Mesenchymal stem cell (in vitro differentiated cells and primary cell): ENCODE data around the gene SBNO2.

Source experiments
- DNase-seq: peaks from one replicate; pipeline ENCODE4 v3.0.0-alpha.2; 2013
- H2AFZ ChIP-seq: one replicate; pipeline ENCODE4 v1.6.1; 2013; ENCODE audit warnings: low read depth, mild to moderate bottlenecking, control low read depth, inconsistent platforms, low read length, moderate library complexity
- H2AK5ac ChIP-seq: 2 replicates; pipeline ENCODE4 v1.6.1; 2013; ENCODE audit warnings: low read length, moderate library complexity, mild to moderate bottlenecking, inconsistent platforms; ENCODE audit not compliant: severe bottlenecking
- H2BK120ac ChIP-seq: one replicate; pipeline ENCODE4 v1.6.1; 2013; ENCODE audit warnings: low read depth, mild to moderate bottlenecking, inconsistent platforms, low read length, moderate library complexity
- H2BK12ac ChIP-seq, 2 experiments: one replicate each; pipeline ENCODE4 v1.6.1; 2013; ENCODE audit warnings: inconsistent platforms in 2 of 2, low read length in 2 of 2, mild to moderate bottlenecking in 2 of 2, moderate library complexity in 2 of 2, control low read depth in 1 of 2
- H2BK15ac ChIP-seq: one replicate; pipeline ENCODE4 v1.6.1; 2013; ENCODE audit warnings: mild to moderate bottlenecking, low read depth, inconsistent platforms; ENCODE audit not compliant: poor library complexity, severe bottlenecking
- H2BK5ac ChIP-seq: 2 replicates; pipeline ENCODE4 v1.6.1; 2013; ENCODE audit warnings: low read depth, mild to moderate bottlenecking, low read length, control low read depth, inconsistent platforms; ENCODE audit not compliant: poor library complexity, severe bottlenecking
- H3K14ac ChIP-seq, 2 experiments: one replicate each; pipeline ENCODE4 v1.6.1; 2013; ENCODE audit warnings: inconsistent platforms in 2 of 2, low read length in 2 of 2, control low read depth in 1 of 2, mild to moderate bottlenecking in 1 of 2, moderate library complexity in 1 of 2
- H3K18ac ChIP-seq, 2 experiments: one replicate each; pipeline ENCODE4 v1.6.1; 2013; ENCODE audit warnings: inconsistent platforms in 2 of 2, low read length in 2 of 2, control low read depth in 1 of 2, low read depth in 1 of 2, mild to moderate bottlenecking in 1 of 2
- H3K23ac ChIP-seq, 2 experiments: one replicate each; pipeline ENCODE4 v1.6.1; 2013; ENCODE audit warnings: inconsistent platforms in 2 of 2, low read length in 2 of 2, mild to moderate bottlenecking in 2 of 2, moderate library complexity in 2 of 2, control low read depth in 1 of 2
- H3K27ac ChIP-seq: 2 replicates; pipeline ENCODE4 v1.5.1; 2013; ENCODE audit warnings: mild to moderate bottlenecking, moderate library complexity, low read length, control low read depth, inconsistent platforms; ENCODE audit not compliant: poor library complexity, severe bottlenecking
- H3K27me3 ChIP-seq, 2 experiments: 2 replicates each; pipeline versions ENCODE4 v1.6.1 to v1.7.0; 2013; ENCODE audit warnings: low read length in 2 of 2, mild to moderate bottlenecking in 2 of 2, moderate library complexity in 2 of 2, control low read depth in 1 of 2, inconsistent platforms in 1 of 2; ENCODE audit not compliant: control insufficient read depth in 1 of 2, insufficient read depth in 1 of 2
- H3K36me3 ChIP-seq, 2 experiments: 2 replicates each; pipeline versions ENCODE4 v1.6.1 to v1.7.0; 2013; ENCODE audit warnings: low read length in 2 of 2, control low read depth in 1 of 2, inconsistent platforms in 1 of 2, low read depth in 1 of 2, mild to moderate bottlenecking in 1 of 2; ENCODE audit not compliant: insufficient read depth in 2 of 2, control insufficient read depth in 1 of 2
- H3K4ac ChIP-seq, 2 experiments: one replicate each; pipeline ENCODE4 v1.6.1; 2013; ENCODE audit warnings: inconsistent platforms in 2 of 2, low read length in 2 of 2, mild to moderate bottlenecking in 2 of 2, moderate library complexity in 2 of 2, control low read depth in 1 of 2, low read depth in 1 of 2
- H3K4me1 ChIP-seq: 2 replicates; pipeline ENCODE4 v1.6.1; 2013; ENCODE audit warnings: low read depth, low read length, control low read depth; ENCODE audit not compliant: control insufficient read depth, insufficient read depth
- H3K4me2 ChIP-seq: 2 replicates; pipeline ENCODE4 v1.6.1; 2013; ENCODE audit warnings: low read length, mild to moderate bottlenecking, inconsistent platforms; ENCODE audit not compliant: poor library complexity, severe bottlenecking
- H3K4me3 ChIP-seq, 2 experiments: 2 replicates each; pipeline versions ENCODE4 v1.5.1 to v1.7.0; 2013; ENCODE audit warnings: low read length in 2 of 2, mild to moderate bottlenecking in 2 of 2, control low read depth in 1 of 2, low read depth in 1 of 2; ENCODE audit not compliant: insufficient read depth in 1 of 2
- H3K79me1 ChIP-seq: replicated peaks from 2 replicates; pipeline ENCODE4 v1.6.1; 2013; ENCODE audit warnings: mild to moderate bottlenecking, control low read depth, low read length, inconsistent platforms; ENCODE audit not compliant: poor library complexity, severe bottlenecking
- H3K9ac ChIP-seq: 2 replicates; pipeline ENCODE4 v1.7.0; 2013; ENCODE audit warnings: mild to moderate bottlenecking, low read length, moderate library complexity
- H3K9me3 ChIP-seq: 2 replicates; pipeline ENCODE4 v1.7.0; 2013; ENCODE audit warnings: mild to moderate bottlenecking, low read length; ENCODE audit not compliant: control insufficient read depth
- H4K8ac ChIP-seq: one replicate; pipeline ENCODE4 v1.6.1; 2013; ENCODE audit warnings: inconsistent platforms, mild to moderate bottlenecking, low read length, moderate library complexity
- H4K91ac ChIP-seq: one replicate; pipeline ENCODE4 v1.6.1; 2013; ENCODE audit warnings: mild to moderate bottlenecking, low read length, inconsistent platforms
- WGBS: methylation state at CpG from one replicate; pipeline ENCODE4 v1.1.7; 2013; ENCODE audit warnings: mixed read lengths; 5-methylcytosine and 5-hydroxymethylcytosine counted together

Gene SBNO2

DNA sequence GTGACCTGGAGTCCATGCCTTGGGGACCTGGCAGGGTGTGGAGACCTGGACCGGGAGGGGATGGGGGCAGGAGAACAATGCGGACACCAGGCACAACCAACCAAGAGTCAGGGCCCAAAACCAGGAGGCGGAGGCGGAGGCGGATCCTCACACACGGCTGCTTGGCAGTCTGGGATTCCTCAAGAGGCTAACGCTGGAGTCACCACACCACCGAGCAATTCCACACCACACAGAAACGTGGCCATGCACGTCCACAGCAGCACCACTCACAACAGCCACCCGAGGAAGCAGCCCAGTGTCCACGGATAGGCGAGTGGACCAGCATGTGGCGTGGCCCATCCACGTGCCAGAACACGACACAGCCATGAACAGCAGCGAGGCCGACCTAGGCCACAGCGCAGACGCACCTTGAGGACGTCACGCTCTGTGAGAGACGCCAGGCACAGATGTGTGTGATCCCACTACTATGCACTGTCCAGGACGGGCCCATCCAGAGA is 17.7 kb downstream of the SBNO2 start:
- Histone ChIP-seq H3K4me3 (peak overlapping the region in 1 of 2 experiments; percentile 71), H4K91ac (peak overlapping the region; percentile 98), H3K4me2 (no peak overlapping the region), H3K14ac (no peak overlapping the region), H2BK15ac (peak overlapping the region; percentile 39), H3K18ac (peak overlapping the region; percentile 3 to 99), H3K27me3 (no peaks in the 10 kb centered on the region), H3K79me1 (peaks cover 22% of the 10 kb centered on the region), H3K27ac (no peak overlapping the region), H2BK120ac (no peak overlapping the region), H3K4me1 (peaks cover 32% of the 10 kb centered on the region), H2BK12ac (peak overlapping the region; percentile 15 to 99), H2BK5ac (no peak overlapping the region), H3K36me3 (peaks cover 20 to 77% of the 10 kb centered on the region in 2 experiments), H4K8ac (peak overlapping the region; percentile 41), H2AFZ (no peak overlapping the region), H2AK5ac (no peak overlapping the region), H3K9me3 (no peaks in the 10 kb centered on the region), H3K23ac (no peak overlapping the region), H3K9ac (peak overlapping the region; percentile 84), H3K4ac (peak overlapping the region; percentile 97 to 99)
- no peak for DNase-seq
- 91% methylated on average over 24 of the region's 24 CpGs for WGBS

DNA sequence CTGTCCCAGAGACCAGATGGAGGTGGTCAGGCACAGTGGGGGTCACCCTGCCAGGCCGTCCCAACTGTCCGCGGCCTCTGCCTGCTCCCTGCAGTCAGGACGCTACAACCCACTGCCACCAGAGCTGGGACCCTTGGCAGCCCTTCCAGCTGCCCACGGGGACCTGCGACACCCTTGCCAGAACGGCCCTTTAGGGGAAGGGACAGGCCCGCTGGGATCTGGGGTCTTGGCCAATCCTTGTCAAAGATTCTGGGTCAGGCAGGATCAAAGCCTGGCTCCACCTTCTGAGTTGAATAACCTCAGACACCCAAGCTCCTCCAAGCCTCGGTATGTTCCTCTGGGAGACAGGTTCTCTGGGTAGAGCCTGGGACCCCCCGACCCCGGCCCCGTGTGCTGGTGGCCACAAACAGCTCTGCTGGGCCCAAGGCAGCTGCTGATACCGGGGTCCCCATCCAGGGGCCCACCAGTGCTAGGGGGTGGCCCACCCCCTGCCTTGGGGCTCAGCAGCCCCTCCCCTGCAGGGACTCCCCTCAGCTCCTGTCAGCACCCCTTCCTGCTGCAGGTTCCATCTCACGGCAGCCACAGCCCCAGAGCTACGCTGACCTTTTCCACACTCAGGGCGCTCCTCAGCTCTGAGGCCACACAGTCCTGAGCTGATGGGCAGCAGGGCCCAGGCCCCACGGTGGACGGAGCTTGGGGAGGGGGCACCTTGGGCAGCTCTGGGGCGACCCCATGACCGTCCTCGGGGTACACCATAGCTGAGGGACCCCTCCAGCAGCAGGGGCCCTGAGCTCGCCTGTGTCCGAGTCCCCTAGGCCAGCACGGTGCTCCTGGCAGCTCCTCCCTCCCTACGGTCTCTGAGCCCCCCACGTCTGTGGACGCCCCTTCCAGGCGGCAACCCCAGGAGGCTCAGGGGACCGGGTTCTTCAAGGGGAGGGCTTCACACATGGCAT is 18.4 kb downstream of the SBNO2 start:
- H3K14ac ChIP-seq: peak overlapping the region in 1 of 2 experiments; percentile 67
- H3K9ac ChIP-seq: peak overlapping the region; percentile 84
- H2BK15ac ChIP-seq: peak overlapping the region; percentile 91
- H3K27ac ChIP-seq: no peak overlapping the region
- H3K9me3 ChIP-seq: no peaks in the 10 kb centered on the region
- no peaks in the 10 kb centered on the region for H3K27me3 ChIP-seq
- H3K4me2 ChIP-seq: no peak overlapping the region
- peak overlapping the region; percentile 94 for H2BK120ac ChIP-seq
- peak overlapping the region; percentile 97 to 99 for H3K4ac ChIP-seq
- H2BK12ac ChIP-seq: peak overlapping the region; percentile 85 to 99
- peak overlapping the region; percentile 95 for H4K8ac ChIP-seq
- peak overlapping the region; percentile 85 for H2AK5ac ChIP-seq
- H4K91ac ChIP-seq: peak overlapping the region; percentile 98
- H3K36me3 ChIP-seq: peaks cover 21 to 84% of the 10 kb centered on the region in 2 experiments
- peaks cover 30% of the 10 kb centered on the region for H3K4me1 ChIP-seq
- peak overlapping the region; percentile 96 to 99 for H3K18ac ChIP-seq
- H3K23ac ChIP-seq: peak overlapping the region in 1 of 2 experiments; percentile 95
- no peak overlapping the region for H2BK5ac ChIP-seq
- WGBS: 93% methylated on average over 29 of the region's 29 CpGs
- H3K79me1 ChIP-seq: peaks cover 29% of the 10 kb centered on the region
- H2AFZ ChIP-seq: no peak overlapping the region
- DNase-seq: no peak
- H3K4me3 ChIP-seq: peak overlapping the region in 1 of 2 experiments; percentile 71

DNA sequence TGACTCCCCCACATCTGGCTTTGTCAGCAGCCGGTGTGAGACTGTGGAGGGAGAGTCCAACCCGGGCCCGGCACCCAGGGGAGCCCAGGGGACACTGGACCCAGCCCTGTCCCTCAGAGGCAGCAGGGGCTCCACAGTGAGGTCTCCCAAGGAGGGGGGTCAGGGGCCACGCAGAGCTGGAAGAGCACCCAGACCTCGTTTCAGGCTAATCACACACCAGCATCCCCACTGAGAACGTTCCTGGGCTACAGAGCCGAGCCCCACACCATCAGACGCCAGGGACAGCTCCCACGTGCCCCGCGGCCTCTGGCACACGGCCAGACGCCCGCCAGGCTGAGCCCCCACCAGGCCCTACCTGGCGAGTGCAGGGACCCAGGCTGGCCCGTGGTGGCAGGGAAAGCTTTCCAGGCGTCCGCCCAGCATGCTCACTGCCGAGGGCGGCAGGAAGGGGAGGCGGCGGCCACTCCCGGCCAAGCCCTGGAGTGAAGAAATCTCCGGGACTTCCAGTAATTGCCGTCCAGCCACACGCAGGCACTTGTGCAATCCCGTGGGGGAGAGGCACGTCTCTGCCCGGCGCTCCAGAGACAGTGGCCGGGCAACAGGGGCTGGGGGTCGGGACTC is 19.2 kb downstream of the SBNO2 start:
- 48% methylated on average over 32 of the region's 32 CpGs for WGBS

More for the DNA sequence above, 19.2 kb downstream of the SBNO2 start:
- Histone ChIP-seq H2BK120ac (peak overlapping the region; percentile 96), H3K27ac (no peak overlapping the region), H2AK5ac (peak overlapping the region; percentile 1), H3K4me3 (peak overlapping the region in 1 of 2 experiments; percentile 71), H3K4me1 (peaks cover 28% of the 10 kb centered on the region), H2BK5ac (no peak overlapping the region), H2BK12ac (peak overlapping the region; percentile 85 to 99), H3K23ac (peak overlapping the region in 1 of 2 experiments; percentile 79), H3K4me2 (peak overlapping the region; percentile 40), H2AFZ (no peak overlapping the region), H3K14ac (peak overlapping the region in 1 of 2 experiments; percentile 66), H3K18ac (peak overlapping the region; percentile 96 to 99), H4K8ac (peak overlapping the region; percentile 95), H4K91ac (peak overlapping the region; percentile 98), H2BK15ac (peak overlapping the region; percentile 99), H3K79me1 (peaks cover 31% of the 10 kb centered on the region), H3K9ac (peak overlapping the region; percentile 84), H3K36me3 (peaks cover 24 to 84% of the 10 kb centered on the region in 2 experiments), H3K27me3 (no peaks in the 10 kb centered on the region), H3K4ac (peak overlapping the region; percentile 97 to 99), H3K9me3 (no peaks in the 10 kb centered on the region)
- DNase-seq: peak; percentile 95
